ENCODE data around the gene IDUA. TPM values are rescaled to one million over a fixed set of nuclear protein-coding genes. Genes with fewer than 3 reads are reported as not detected.

Gene IDUA
- total and polyA plus RNA-seq, 4 donors: 3.0 to 4.5 (median 3.8) TPM

DNA sequence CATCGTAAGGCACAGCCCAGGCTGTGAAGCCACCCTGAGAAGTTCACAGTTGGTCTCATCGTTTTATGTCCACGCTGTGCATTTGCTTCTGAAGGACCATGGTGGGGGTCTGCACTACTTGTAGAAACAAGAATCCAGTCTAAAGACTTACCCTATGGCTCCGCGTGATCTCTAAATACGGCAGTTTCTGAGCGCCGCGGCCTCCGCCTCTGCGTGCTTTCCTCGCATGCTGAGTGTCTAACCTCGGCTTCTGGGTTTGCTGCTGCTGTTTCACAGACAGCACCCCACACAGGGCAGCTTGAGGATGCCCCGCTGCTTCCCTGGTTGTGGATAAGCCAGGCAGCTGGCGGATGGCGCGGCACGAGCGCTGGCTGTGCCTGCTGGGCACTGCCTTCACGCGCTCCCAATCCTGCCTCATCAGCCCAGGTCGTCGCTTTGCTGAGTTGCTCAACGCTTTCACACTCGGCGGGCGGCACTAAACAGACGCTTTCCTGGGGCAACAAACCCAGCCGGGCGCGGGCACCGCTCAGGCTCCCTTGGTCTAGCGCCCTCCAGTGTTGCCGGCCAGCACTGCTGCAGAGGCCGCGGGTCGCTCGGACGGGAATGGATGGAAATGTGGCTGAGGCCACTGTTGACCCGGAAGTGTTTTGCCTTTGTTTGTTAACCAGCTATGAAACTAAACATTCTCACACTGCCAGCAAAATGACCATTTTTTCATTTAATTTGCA is 63.8 kb downstream of the IDUA start:
- no peak overlapping the region for H3K4me3 ChIP-seq (ENCODE audit: low read depth in 1 of 3, low read length in 3 of 3)
- no peak overlapping the region for H3K9ac ChIP-seq (ENCODE audit: low read depth in 1 of 2, low read length in 2 of 2)
- TF ChIP-seq, protein P1, sequence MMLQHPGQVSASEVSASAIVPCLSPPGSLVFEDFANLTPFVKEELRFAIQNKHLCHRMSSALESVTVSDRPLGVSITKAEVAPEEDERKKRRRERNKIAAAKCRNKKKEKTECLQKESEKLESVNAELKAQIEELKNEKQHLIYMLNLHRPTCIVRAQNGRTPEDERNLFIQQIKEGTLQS (IDR thresholded peaks at IDR 0.05): no peak
- TF ChIP-seq, protein P2, sequence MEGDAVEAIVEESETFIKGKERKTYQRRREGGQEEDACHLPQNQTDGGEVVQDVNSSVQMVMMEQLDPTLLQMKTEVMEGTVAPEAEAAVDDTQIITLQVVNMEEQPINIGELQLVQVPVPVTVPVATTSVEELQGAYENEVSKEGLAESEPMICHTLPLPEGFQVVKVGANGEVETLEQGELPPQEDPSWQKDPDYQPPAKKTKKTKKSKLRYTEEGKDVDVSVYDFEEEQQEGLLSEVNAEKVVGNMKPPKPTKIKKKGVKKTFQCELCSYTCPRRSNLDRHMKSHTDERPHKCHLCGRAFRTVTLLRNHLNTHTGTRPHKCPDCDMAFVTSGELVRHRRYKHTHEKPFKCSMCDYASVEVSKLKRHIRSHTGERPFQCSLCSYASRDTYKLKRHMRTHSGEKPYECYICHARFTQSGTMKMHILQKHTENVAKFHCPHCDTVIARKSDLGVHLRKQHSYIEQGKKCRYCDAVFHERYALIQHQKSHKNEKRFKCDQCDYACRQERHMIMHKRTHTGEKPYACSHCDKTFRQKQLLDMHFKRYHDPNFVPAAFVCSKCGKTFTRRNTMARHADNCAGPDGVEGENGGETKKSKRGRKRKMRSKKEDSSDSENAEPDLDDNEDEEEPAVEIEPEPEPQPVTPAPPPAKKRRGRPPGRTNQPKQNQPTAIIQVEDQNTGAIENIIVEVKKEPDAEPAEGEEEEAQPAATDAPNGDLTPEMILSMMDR (IDR thresholded peaks at IDR 0.05; ENCODE audit: low read depth, low read length, missing input control): peak; percentile 12
- TF ChIP-seq GABPA (IDR thresholded peaks at IDR 0.05 in 1 of 2, conservative IDR thresholded peaks at IDR 0.05 in 1 of 2): no peak
- WGBS: 69% methylated on average over 40 of the region's 40 CpGs
- no peak for DNase-seq (ENCODE audit: low spot score)
- no peak overlapping the region for H3K27ac ChIP-seq (ENCODE audit: low read depth in 1 of 2, low read length in 2 of 2)
- peaks cover 0 to 7% (median 2%) of the 10 kb centered on the region in 4 donors for H3K27me3 ChIP-seq (ENCODE audit: control insufficient read depth in 4 of 4, insufficient read depth in 4 of 4, low read length in 3 of 4)
- no peaks in the 10 kb centered on the region for H3K36me3 ChIP-seq (ENCODE audit: control insufficient read depth in 4 of 4, insufficient read depth in 3 of 4, low read depth in 1 of 4, low read length in 3 of 4)
- peaks cover 7 to 17% (median 11%) of the 10 kb centered on the region in 4 donors for H3K4me1 ChIP-seq (ENCODE audit: control insufficient read depth in 4 of 4, insufficient read depth in 4 of 4, low read length in 3 of 4)
- H3K9me3 ChIP-seq (ENCODE audit: control insufficient read depth in 4 of 4, low read length in 3 of 4): no peaks in the 10 kb centered on the region

DNA sequence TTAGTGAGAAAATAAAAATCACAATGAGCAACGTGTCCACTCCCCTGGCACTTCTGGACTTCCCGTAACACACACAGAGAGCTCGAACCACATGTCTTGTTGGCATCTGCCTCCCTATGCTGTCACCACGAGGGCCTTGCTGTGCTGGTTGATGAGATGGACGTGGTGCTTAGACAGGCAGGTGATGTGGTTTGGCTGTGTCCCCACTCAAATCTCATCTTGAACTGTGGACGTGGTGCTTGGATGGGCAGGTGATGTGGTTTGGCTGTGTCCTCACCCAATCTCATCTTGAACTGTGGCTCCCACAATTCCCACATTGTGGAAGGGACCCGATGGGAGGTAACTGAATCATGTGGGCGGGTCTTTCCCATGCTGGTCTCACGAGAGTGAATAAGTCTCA is 64.6 kb downstream of the IDUA start:
- TF ChIP-seq YY1 (IDR thresholded peaks at IDR 0.05) (no peak), FOXA1 (IDR thresholded peaks at IDR 0.05) (no peak)
- TF ChIP-seq, protein P3, sequence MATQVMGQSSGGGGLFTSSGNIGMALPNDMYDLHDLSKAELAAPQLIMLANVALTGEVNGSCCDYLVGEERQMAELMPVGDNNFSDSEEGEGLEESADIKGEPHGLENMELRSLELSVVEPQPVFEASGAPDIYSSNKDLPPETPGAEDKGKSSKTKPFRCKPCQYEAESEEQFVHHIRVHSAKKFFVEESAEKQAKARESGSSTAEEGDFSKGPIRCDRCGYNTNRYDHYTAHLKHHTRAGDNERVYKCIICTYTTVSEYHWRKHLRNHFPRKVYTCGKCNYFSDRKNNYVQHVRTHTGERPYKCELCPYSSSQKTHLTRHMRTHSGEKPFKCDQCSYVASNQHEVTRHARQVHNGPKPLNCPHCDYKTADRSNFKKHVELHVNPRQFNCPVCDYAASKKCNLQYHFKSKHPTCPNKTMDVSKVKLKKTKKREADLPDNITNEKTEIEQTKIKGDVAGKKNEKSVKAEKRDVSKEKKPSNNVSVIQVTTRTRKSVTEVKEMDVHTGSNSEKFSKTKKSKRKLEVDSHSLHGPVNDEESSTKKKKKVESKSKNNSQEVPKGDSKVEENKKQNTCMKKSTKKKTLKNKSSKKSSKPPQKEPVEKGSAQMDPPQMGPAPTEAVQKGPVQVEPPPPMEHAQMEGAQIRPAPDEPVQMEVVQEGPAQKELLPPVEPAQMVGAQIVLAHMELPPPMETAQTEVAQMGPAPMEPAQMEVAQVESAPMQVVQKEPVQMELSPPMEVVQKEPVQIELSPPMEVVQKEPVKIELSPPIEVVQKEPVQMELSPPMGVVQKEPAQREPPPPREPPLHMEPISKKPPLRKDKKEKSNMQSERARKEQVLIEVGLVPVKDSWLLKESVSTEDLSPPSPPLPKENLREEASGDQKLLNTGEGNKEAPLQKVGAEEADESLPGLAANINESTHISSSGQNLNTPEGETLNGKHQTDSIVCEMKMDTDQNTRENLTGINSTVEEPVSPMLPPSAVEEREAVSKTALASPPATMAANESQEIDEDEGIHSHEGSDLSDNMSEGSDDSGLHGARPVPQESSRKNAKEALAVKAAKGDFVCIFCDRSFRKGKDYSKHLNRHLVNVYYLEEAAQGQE (IDR thresholded peaks at IDR 0.05): no peak
- TF ChIP-seq, protein P4, sequence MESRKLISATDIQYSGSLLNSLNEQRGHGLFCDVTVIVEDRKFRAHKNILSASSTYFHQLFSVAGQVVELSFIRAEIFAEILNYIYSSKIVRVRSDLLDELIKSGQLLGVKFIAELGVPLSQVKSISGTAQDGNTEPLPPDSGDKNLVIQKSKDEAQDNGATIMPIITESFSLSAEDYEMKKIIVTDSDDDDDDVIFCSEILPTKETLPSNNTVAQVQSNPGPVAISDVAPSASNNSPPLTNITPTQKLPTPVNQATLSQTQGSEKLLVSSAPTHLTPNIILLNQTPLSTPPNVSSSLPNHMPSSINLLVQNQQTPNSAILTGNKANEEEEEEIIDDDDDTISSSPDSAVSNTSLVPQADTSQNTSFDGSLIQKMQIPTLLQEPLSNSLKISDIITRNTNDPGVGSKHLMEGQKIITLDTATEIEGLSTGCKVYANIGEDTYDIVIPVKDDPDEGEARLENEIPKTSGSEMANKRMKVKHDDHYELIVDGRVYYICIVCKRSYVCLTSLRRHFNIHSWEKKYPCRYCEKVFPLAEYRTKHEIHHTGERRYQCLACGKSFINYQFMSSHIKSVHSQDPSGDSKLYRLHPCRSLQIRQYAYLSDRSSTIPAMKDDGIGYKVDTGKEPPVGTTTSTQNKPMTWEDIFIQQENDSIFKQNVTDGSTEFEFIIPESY (IDR thresholded peaks at IDR 0.05): no peak
- Histone ChIP-seq H3K4me1 (ENCODE audit: control insufficient read depth in 4 of 4, insufficient read depth in 4 of 4, low read length in 3 of 4) (peaks cover 7 to 17% (median 11%) of the 10 kb centered on the region in 4 donors), H3K9me3 (ENCODE audit: control insufficient read depth in 4 of 4, low read length in 3 of 4) (no peaks in the 10 kb centered on the region), H3K36me3 (ENCODE audit: control insufficient read depth in 4 of 4, insufficient read depth in 3 of 4, low read depth in 1 of 4, low read length in 3 of 4) (no peaks in the 10 kb centered on the region), H3K9ac (ENCODE audit: low read depth in 1 of 2, low read length in 2 of 2) (no peak overlapping the region), H3K4me3 (ENCODE audit: low read depth in 1 of 3, low read length in 3 of 3) (no peak overlapping the region), H3K27ac (ENCODE audit: low read depth in 1 of 2, low read length in 2 of 2) (no peak overlapping the region), H3K27me3 (ENCODE audit: control insufficient read depth in 4 of 4, insufficient read depth in 4 of 4, low read length in 3 of 4) (peaks cover 0 to 8% (median 4%) of the 10 kb centered on the region in 4 donors)
- WGBS: 79% methylated on average over 9 of the region's 9 CpGs
- DNase-seq (ENCODE audit: low spot score): no peak

Data from liver (tissue), 9 donors.